Nephron (organoid): ENCODE data around the gene ZNHIT3.

ENCODE experiments used
- H3K27ac Mint-ChIP-seq, 3 experiments: 2 replicates each; pipeline ENCODE4 v1.8.0; 2020; ENCODE audit warnings: mixed read lengths in 3 of 3, mild to moderate bottlenecking in 2 of 3, moderate library complexity in 1 of 3
- H3K27me3 Mint-ChIP-seq: 2 replicates; pipeline ENCODE4 v1.8.0; 2021; ENCODE audit warnings: low read depth, mild to moderate bottlenecking, moderate library complexity, mixed read lengths
- H3K36me3 Mint-ChIP-seq: 2 replicates; pipeline ENCODE4 v1.8.0; 2020; ENCODE audit warnings: low read depth, mixed read lengths
- H3K4me1 Mint-ChIP-seq: 2 replicates; pipeline ENCODE4 v1.8.0; 2020; ENCODE audit warnings: mixed read lengths
- H3K4me3 Mint-ChIP-seq, 3 experiments: 2 replicates each; pipeline ENCODE4 v1.8.0; 2020; ENCODE audit warnings: mild to moderate bottlenecking in 3 of 3, mixed read lengths in 3 of 3, moderate library complexity in 2 of 3
- H3K9me3 Mint-ChIP-seq: 2 replicates; pipeline ENCODE4 v1.8.0; 2020; ENCODE audit warnings: mixed read lengths
- CTCF ChIP-seq, 3 experiments: fragments of 200-600 bp; sonication (generic); IDR thresholded peaks; one replicate each; pipeline ENCODE4 v1.5.0; 2021; ENCODE audit warnings: antibody characterized with exemption in 3 of 3; ENCODE audit not compliant: unreplicated experiment in 3 of 3

The ZNHIT3 gene

GRCh38 chr17:36495076-36495578 lies 8.6 kb downstream of the ZNHIT3 start:
- no peaks in the 10 kb centered on the region for H3K9me3 Mint-ChIP-seq
- no peaks in the 10 kb centered on the region for H3K27me3 Mint-ChIP-seq
- H3K4me1 Mint-ChIP-seq: peaks cover 21% of the 10 kb centered on the region
- TF ChIP-seq CTCF (IDR thresholded peaks at IDR 0.05; ENCODE audit: unreplicated experiment in 3 of 3): no peak
- peaks cover 64% of the 10 kb centered on the region for H3K36me3 Mint-ChIP-seq
- no peak overlapping the region for H3K4me3 Mint-ChIP-seq
- peak overlapping the region in 1 of 3 experiments; percentile 37 for H3K27ac Mint-ChIP-seq

DNA sequence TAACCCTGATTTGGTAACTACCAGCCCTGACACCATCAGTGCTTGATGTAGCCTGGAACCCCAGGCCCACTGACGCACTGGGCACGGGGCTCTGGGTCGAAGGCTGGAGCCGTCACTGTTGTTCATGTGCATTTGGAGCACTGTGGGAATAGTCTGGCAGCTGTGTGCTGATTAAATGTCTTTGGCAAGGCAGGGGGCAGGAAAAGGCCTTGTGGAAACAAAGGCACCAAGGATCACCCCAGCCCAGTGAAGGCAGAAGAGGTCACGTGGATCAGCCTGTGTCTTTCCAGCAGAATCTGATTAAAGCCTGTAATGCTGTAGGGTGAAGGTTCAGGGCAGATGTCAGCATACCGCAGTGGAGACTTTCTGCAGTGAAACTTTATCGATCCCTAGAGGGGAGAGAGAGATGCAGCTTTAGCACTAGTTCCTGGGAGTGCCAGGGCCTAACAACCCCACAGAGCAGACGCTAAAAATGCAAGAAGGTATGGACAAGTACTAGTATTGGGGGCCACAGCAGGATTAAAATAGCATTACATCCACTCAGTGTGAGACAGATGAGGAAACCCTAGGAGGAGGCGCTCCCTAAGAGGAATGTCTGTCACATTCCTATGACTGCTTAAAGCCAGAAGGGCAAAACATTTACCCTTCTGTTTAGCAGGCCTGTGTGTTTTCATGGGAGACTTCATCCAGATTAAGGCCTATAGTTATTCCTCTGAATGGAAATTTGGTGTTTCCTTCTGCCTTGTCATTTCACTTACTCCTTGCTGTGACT lies 9.7 kb downstream of the ZNHIT3 start:
- Mint-ChIP-seq H3K9me3 (no peaks in the 10 kb centered on the region), H3K4me1 (peaks cover 21% of the 10 kb centered on the region), H3K36me3 (peaks cover 58% of the 10 kb centered on the region), H3K4me3 (no peak overlapping the region), H3K27me3 (no peaks in the 10 kb centered on the region), H3K27ac (peak overlapping the region; percentile 20 to 75 (median 53))
- no peak for TF ChIP-seq CTCF (IDR thresholded peaks at IDR 0.05; ENCODE audit: unreplicated experiment in 3 of 3)

DNA sequence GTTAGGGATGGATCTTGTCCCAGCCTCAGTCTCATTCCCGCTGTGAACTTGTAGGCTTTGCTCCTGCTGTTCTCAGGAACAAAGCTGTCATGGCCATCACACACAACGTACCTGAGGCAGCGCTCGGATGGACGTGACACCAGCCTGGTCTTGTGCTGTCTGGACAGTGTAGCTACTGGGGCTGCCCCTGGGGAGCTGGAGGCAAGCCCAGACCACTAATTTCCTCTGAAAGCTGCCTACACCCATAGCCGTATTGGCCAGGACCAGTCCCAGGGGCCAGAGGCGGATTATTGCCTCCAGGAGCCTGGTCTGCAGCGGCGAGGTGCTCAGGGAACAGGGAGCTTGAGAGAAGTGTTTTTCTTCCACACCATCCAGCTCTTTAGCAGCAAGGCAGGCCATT lies 11.7 kb downstream of the ZNHIT3 start:
- H3K9me3 Mint-ChIP-seq: no peaks in the 10 kb centered on the region
- H3K4me1 Mint-ChIP-seq: peaks cover 21% of the 10 kb centered on the region
- no peak for TF ChIP-seq CTCF (IDR thresholded peaks at IDR 0.05; ENCODE audit: unreplicated experiment in 3 of 3)
- H3K36me3 Mint-ChIP-seq: peaks cover 48% of the 10 kb centered on the region
- no peak overlapping the region for H3K4me3 Mint-ChIP-seq
- no peaks in the 10 kb centered on the region for H3K27me3 Mint-ChIP-seq
- no peak overlapping the region for H3K27ac Mint-ChIP-seq

DNA sequence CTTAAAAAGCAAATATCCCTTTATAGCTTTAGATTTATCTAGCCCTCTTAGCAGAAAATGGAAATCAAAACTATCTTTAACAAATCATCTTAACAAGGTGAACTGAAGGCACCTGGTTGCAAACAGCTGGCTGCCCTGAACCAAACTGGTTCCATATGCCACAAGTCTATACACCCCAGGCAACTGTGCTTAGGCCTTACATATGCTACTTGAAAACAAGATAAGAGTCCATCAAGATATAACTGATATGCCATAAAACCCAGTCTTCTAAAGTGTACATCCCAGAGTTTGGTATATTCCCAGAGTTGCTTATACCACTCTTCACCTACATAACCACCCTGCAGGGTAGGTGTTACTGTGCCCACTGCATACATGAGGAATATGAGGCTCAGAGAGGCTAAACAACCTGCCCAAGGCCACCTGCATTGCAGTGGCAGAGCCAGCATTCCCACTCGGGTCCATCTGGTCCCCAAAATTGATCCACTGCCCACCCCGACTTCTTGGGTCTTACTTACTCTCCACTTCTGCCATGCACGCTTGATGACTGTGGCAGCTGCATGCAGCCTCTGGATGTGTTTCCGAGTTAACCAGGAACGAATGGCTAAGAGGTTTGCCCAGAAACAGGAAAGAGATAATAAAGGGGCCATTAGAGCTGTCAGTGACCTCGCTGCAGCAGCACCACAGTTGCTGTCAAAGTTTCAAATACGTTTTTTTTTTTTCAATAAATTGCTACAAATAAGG lies 12.2 kb downstream of the ZNHIT3 start:
- Mint-ChIP-seq H3K4me1 (peaks cover 21% of the 10 kb centered on the region), H3K36me3 (peaks cover 48% of the 10 kb centered on the region), H3K4me3 (no peak overlapping the region), H3K27me3 (no peaks in the 10 kb centered on the region), H3K27ac (no peak overlapping the region), H3K9me3 (no peaks in the 10 kb centered on the region)
- no peak for TF ChIP-seq CTCF (IDR thresholded peaks at IDR 0.05; ENCODE audit: unreplicated experiment in 3 of 3)

GRCh38 chr17:36500745-36501225 lies 14.3 kb downstream of the ZNHIT3 start:
- H3K27ac Mint-ChIP-seq: no peak overlapping the region

More at GRCh38 chr17:36500745-36501225, 14.3 kb downstream of the ZNHIT3 start:
- no peak for TF ChIP-seq CTCF (IDR thresholded peaks at IDR 0.05; ENCODE audit: unreplicated experiment in 3 of 3)
- Mint-ChIP-seq H3K27me3 (no peaks in the 10 kb centered on the region), H3K9me3 (no peaks in the 10 kb centered on the region), H3K36me3 (peaks cover 37% of the 10 kb centered on the region), H3K4me3 (no peak overlapping the region), H3K4me1 (peaks cover 10% of the 10 kb centered on the region)
